NCI-H2081 treated with DMSO at 0.1 percent for 48 hours (cell line): ENCODE results near the gene TTC7B.

Experiments
- DNase-seq: peaks from one replicate; lab custom pipeline; 2025; lab: John Stamatoyannopoulos, UW

The TTC7B gene

DNA sequence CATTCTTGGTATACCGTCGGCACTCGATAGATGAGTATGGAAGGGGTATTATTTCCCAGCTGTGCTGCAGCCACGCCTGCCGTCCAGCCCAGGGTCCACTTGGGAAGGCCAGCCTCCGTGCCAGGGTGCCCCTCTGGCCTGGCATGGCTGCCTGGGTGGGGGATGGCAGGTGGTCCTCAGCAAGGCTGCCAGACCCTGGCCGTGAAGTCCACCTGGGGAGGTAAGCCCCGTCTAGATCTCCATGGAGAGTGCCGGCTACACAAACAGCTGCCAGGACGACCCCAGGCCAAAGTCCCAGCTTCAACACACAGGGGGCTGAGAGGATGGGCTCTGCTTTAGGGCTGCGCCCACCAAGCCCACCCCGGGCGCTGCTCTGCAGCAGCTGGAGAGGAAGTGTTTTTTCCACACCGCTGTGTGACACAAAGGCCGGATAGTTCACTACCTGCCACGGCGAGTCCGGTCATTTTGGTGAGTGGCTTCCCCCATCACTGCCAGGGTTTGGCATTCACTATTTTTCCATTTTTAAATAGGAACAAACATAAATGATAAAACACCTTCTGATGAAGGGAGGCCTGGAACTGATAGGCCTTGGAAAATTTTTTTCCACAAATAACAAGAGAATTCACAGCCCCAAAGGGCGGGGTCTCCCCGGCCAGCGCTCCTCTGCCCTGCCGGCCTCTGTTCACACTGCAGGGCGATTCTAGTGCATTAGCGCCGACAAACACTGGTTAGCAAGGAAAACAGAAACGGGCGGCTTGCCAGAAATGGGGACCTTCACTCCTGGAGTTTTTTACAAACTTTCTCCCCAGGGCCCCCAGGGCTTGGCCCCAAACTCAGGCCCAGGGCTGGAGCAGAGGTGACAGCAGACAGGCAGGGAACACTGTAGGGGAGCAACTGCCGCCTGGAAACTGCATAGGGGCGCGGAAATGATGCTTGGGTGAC is 257.9 kb downstream of the TTC7B start:
- DNase-seq, result no peak

DNA sequence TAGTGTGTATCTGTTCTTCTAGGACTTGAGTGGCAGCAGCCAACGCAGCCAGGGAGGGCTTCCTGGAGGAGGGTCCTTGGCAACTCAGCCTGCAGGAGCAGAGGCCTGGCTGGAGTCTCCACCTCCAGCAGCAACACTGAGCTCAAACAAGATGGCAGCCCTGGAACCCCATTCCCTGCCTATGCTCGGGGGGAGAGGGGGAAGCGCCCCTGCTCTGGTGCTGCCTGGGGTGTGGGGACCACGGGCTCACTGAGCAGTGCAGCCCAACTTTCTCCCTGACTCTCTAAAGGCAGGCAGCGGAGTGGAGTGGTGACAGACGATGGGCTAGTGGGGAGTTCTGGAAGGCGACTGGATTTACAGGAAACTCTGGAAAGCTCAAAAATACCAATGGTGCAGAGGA is 258.7 kb downstream of the TTC7B start:
- DNase-seq, result no peak

- no peak for DNase-seq
These were observed 259.4 kb downstream of the TTC7B start for GRCh38 chr14:90556666-90557450.

DNA sequence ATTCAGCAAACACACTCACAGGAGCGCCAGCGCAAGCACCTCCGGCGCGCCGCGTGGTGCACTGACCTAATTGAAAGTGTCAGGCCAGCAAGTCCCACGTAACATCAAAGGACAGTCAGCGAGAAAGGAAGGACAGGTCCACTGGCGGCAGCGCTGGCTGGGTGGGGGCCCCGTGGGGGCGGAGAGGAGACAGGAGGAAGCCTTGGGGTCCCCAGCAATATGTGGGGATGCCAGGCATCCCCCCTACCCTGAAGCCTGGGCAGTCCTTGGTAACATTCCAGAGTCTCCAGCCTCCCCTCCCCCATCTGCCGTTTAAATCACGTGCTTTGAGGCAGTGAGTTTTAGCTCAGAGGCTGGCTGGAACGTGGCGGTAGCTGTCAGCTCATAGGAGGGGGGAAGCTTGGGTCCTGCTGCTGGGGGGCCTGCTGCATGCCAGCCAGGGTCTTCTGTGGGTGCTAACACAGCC is 260.2 kb downstream of the TTC7B start:
- DNase-seq, result no peak

DNA sequence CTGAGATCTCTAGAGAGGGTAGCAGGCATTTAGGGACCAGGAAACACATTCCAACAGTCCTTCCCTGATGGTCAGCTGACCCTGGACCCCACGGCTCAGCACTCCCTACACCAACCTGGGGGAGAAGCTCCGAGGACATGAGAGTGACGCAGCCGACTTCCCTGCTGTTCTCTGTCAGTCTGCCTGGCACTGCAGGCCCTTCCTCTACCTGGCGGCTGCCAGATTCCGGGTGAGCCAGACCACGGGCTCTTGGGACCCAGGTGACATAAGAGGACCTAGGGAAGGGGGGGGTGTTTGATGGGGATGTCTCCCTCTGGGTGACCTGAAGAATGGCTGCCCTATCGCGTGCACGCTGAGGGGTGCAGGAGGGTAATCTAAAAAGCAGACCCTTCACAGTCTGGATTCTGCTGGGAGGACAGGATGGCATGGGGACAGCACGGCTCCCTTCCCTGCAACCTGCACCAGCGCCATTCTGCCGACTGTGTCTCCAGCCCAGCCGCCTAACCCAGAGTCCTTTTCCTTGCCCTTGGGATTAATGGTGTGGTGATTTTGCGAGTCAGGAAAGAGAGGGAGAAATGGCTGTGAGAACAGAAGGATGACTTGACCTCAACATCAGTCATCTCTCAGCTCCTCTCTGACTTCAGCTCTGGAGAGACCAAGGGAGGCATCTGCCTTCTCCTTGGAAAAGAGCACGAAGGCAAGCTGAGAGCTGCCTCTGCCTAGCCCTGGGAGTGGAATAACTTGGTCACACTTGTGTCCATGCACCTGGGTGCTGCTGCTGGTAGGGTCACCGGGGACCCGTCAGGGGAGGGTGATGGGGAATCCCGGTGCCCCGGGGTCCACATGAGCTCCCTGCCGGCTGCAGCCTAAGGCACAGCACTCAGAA is 260.9 kb downstream of the TTC7B start:
- DNase-seq, result no peak

DNA sequence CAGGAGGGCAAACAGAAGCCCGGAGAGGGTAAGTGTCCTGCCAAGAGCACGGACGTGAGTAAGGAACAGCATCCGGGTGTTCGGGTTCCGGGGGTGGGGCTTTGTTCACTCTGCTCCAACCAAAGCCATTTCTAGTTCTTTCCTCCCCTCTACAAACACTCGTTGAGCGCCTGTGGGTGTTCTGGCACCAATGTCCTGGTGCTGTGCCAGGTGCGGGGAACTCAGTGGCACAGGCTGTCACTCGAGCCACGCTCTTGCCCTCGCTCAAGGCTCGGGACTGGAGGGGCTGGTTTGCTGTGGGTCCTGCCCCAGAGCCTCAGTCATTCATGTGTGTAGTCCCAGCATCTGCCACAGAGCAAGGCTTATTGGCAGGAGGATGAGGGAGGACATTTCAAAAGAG is 261.9 kb downstream of the TTC7B start:
- DNase-seq, result no peak

DNA sequence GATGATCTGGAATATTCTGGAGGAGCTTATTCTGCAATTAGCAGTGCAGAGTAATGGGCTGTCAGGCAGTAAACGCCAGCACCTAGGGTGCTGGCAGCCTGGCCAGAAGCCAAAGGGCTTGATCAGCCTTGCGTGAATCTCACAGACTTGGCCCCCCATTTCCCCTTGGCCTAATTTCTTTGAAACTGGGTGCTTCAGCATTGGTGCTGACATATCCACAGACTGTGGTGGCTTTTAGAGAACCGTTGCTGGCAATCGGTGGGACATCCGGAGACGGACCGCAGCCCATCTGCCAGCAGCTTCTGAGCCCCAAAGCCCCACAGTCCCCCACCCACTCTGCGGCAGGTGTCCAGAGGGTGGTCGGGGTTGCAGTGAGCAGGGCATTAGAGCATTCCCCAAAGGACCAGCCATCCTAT is 262.3 kb downstream of the TTC7B start:
- DNase-seq, result no peak

GRCh38 chr14:90553298-90553920 is 262.8 kb downstream of the TTC7B start:
- no peak for DNase-seq

GRCh38 chr14:90552465-90553297 is 263.5 kb downstream of the TTC7B start:
- no peak for DNase-seq

DNA sequence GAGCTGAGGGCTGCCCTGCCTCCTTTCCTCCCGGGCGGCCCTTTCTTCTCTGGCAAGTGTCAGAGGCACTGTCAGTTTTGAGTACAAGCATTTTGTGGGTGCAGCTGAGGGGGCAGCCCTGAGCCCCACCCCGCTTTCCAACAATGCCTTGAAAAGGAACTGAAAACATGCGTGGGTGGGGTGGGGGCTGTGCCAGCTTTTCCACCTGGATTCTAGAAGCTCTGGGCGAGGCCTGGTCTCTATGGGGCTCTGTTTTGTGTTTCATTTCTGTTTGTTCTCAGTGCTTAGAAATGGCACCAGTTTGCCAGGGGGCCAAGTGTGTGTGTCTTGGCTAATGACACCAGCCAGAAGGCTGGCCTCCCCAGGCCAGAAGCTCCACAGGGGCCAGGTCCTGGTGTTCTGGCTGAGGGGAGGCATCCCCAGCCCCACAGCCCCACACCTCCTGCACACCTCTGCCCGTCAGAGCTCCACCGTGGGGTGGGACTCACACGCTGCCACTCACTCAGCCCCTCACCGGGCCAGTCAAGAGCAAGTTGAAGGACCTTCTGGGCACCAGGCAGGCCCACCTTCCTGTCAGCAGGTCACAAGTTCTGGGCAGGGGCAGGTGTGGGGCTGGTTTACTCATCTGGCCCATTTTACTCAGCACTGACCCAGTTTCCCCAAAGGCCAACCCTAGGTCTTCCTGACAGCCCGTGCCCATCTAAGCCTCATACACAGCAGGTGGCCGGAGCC is 264.3 kb downstream of the TTC7B start:
- no peak for DNase-seq

GRCh38 chr14:90551070-90551704 is 265.0 kb downstream of the TTC7B start:
- no peak for DNase-seq

DNA sequence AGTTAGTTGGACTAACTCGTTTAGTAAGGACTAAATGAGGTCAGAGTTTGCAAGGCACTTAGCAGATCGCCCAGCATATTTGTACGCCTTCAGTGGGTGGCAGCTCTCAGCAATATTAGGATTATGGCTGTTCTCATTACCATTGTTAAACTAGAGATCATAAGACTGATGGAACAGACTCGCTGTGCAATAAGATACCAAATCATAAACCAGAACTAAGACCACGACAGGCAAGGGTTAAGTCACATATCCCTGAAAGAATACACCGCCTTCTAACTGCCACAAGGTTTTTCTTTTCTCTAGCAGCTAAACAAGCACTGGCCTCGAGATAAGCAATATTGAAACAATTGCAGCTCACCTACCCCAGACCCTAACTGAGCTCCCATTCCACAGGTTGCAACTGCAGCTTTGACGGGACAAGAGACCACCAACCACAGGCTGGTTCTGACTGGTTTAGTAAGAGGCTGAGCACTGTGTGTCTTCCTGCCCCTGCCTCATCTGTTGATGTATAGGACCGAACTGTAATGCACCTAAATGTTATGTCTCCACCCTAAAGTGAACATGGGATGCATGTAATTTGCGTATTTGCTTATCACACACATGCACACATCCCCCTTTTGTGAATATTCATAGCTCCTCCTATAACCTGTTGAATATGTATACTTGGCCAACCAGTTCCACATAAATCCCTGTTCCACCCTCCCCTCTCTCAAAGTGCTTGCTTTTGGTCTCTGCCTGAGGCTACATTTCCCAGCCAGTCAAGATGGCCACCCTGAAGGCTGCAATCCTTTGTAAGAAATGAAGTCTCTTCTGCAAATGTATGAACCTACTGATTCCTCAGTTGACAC is 266.2 kb downstream of the TTC7B start:
- no peak for DNase-seq

- DNase-seq, result no peak
These were observed 267.8 kb downstream of the TTC7B start for GRCh38 chr14:90548455-90548854.

- no peak for DNase-seq
These were observed 268.3 kb downstream of the TTC7B start for GRCh38 chr14:90547968-90548367.

DNA sequence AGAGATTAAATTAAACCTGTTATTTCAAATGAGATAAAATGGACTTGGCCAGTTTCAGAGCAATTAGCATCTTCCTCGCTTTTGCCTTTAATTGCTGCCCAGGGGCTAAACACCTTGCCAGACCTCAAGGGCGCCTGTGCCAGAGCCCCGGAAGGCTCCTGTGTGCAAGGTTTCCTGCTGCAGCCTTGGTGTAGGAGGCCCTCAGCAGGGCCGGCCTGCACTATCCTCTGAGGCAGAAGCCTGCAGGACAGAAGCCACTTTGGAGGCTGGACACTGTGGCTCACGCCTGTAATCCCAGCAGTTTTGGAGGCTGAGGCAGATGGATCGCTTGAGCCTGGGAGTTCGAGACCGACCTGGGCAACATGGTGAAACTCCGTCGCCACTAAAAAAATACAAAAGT is 269.0 kb downstream of the TTC7B start:
- DNase-seq, result no peak

DNA sequence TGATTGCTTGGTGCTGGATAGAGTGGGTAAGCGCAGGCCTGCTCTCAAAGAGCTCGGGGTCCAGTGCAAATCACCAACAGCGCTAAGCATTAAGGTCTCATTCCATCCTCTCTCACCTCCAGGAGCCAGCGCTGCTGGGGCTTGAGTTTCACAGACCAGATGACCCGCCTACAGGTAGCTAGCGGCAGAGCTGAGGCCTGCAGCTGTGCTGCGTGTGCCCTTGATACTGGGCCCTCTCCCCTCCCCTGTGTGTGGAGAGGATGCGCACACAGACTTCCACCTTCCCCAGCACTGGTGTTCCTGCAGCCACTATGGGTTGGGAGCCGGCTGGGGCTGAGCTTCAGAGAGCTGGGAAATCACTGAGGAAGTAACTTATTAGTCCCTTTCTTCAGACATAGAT is 269.5 kb downstream of the TTC7B start:
- DNase-seq, result no peak

GRCh38 chr14:90545966-90546751 is 270.1 kb downstream of the TTC7B start:
- no peak for DNase-seq

- DNase-seq, result no peak
These were observed 270.8 kb downstream of the TTC7B start for GRCh38 chr14:90545382-90545781.
